HS-5 (cell line): ENCODE measurements around the gene TGM1.
"Not testable (repeated sequence)": the region's sequence is repeated elsewhere in the genome, so short reads cannot be mapped to it uniquely, and the experiment has no call there.

Experiments used
- DNase-seq: peaks from one replicate; pipeline ENCODE4 v3.0.0-alpha.2; 2012; ENCODE audit warnings: low read depth

Gene TGM1

DNA sequence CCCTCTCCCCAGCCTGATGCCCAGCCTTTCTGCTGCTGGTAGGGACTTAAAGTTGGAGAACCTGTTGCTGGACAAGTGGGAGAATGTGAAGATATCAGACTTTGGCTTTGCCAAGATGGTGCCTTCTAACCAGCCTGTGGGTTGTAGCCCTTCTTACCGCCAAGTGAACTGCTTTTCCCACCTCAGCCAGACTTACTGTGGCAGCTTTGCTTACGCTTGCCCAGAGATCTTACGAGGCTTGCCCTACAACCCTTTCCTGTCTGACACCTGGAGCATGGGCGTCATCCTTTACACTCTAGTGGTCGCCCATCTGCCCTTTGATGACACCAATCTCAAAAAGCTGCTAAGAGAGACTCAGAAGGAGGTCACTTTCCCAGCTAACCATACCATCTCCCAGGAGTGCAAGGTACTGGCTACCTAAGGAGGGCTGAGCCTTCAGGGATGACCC is 55.8 kb downstream of the TGM1 start:
- DNase-seq = no peak

DNA sequence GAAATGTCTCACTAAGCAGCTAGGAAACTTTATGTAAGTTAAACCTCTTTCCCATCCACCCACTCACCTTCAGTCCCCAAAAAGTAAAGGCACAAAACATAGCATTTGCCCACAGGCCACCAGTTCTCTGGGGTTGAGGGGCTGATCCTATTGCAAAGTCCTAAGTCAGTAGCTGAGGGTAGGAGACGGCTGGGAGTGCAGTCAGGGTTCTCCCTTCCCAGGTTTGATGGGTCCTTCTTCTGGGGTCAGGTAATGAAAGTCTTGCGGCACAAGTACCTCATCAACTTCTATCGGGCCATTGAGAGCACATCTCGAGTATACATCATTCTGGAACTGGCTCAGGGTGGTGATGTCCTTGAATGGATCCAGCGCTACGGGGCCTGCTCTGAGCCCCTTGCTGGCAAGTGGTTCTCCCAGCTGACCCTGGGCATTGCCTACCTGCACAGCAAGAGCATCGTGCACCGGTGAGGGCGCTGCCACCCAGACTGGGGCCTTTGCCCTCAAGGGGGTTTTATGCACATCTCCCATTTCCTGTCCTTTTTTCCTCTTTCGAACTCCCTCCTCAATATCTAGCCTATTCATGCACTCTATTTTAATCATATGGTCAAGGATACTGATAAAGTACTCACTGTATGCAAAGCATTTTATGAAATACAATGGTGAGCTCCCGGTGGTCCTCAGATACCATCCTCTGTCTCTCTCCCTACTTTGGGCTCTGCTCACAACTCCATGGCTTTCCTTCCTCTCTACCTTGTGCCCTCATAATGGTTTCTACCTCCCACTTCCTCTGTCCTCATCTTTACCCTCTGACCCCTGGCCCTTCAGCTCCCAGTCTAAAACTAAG is 56.5 kb downstream of the TGM1 start:
- no peak for DNase-seq

DNA sequence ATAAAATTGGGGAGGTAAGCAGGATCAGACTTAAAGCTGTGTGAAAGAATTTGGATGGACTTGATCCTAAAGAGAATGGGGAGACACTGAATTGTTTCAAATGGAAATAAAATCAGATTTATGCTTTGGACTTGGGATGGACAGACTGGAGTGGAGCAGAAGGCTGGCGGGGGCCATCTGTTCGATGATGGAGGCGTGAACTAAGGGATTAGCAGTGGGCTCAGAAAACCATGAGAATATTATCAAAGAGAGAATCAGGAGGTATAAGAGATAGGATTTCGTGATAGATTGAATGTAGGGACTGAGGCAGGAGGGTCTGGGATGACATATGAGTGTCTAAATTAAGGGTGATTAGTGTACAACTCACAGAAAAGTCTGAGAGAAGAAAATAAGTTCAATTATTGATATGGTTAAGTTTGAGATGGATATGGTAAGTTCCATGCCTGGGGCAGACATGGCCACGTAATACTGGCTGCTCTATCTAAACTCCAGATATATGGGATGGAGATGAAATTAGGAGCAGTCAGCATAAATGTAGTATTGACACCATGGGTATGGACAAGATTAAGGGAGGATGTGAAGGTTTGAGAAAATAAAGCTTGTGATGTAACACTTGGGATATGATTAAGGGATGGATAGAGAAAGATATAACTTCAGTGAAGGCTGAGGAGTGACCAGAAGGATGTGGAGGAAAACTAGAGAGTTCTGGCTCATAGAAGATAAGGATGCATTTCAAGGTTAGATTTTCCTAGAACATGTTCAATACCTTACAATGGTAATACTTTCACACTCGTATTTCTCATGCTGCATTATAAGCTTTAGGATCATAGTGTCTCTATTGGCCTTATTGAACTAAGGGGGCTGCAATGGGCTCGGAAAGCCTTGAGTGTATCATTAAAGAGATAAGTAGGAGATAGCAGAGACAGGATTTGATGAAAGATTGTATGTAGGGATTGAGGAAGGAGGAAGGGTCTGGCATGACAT is 58.5 kb downstream of the TGM1 start:
- no peak for DNase-seq

DNA sequence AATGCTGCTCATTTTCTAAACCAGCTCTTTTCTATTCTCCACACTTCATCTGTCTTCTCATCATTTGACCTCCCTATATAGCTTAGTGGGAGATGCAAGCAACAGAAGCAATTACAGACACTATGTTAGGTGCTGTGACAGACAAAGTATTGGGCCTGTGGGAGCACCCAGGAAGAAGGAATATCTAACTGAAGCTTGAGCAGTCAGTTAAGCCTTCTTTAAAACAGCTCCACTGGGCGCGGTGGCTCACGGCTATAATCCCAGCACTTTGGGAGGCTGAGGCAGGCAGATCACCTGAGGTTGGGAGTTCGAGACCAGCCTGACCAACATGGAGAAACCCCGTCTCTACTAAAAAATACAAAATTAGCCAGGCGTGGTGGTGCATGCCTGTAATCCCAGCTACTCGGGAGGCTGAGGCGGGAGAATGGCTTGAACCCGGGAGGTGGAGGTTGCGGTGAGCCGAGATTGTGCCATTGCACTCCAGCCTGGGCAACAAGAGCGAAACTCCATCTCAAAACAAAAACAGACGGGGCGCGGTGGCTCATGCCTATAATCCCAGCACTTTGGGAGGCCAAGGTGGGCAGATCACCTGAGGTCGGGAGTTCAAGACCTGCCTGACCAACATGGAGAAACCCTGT is 59.6 kb downstream of the TGM1 start:
- DNase-seq = not testable (repeated sequence)

DNA sequence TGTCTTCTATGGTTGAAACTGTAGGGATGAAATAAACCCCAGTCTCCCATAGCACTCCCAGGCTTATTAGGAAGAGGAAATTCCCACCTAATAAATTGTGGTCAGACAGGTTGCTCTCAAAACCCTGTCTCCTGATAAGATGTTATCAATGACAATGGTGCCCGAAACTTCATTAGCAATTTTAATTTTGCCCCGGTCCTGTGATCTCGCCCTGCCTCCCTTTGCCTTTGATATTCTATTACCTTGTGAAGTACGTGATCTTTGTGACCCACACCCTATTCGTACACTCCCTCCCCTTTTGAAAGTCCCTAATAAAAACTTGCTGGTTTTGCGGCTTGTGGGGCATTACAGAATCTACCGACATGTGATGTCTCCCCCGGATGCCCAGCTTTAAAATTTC is 60.4 kb downstream of the TGM1 start:
- DNase-seq = not testable (repeated sequence)
